Measurements from ENCODE around the gene HOOK1. TPM values are rescaled to one million over a fixed set of nuclear protein-coding genes. Genes with fewer than 3 reads are reported as not detected.
"Not testable (repeated sequence)": the region's sequence is repeated elsewhere in the genome, so short reads cannot be mapped to it uniquely, and the experiment has no call there.

Gene HOOK1
- polyA plus RNA-seq, 6 donors from 2014 or later = 1.5 to 12.1 (median 8.3) TPM

DNA sequence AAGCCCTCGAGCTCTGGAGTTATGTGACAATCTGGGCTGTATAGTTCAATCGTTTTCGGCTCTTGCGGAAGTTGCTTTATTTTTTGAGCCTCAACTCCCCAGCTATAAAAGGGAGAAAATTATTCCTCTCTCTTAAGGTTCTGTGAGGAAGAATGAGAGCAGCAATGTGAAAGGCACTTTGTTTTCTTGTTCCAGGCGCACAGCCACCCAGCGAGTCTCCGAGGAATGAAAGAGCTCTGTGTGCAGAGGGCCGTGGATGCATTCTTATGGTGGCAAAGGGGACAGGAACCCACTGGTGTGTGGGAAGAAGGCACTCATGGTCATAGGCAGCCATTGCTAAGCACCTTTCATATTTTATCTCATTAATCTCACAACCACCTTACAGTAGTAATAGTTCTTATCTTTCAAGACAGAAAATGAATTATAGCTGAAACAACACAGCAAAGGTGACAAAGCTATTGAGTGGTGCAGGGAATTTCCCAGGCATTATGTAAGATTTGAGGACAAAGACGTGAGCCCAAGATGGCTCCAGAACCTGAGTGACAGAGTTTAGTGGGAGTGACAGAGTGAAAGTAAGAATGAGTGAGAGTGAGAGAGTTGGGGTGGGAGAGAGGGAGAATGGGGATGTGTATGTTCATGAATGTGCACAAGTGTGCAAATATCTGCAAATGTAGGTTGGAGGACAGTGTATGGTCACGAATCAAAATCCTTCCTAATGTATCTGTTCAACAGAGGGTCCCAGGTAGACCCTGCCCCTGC, 102.5 kb downstream of the HOOK1 start:
- Mint-ChIP-seq H3K4me3 (no peak overlapping the region), H3K9me3 (no peaks in the 10 kb centered on the region), H3K4me1 (no peaks in the 10 kb centered on the region), H3K27ac (peak overlapping the region in 1 of 6 donors; percentile 34), H3K36me3 (peaks cover 0 to 6% of the 10 kb centered on the region in 2 donors), H3K27me3 (peaks cover 13 to 18% (median 17%) of the 10 kb centered on the region in 3 donors)
- DNase-seq (no peak), ATAC-seq (ENCODE audit: low read depth in 2 of 2) (no peak)

DNA sequence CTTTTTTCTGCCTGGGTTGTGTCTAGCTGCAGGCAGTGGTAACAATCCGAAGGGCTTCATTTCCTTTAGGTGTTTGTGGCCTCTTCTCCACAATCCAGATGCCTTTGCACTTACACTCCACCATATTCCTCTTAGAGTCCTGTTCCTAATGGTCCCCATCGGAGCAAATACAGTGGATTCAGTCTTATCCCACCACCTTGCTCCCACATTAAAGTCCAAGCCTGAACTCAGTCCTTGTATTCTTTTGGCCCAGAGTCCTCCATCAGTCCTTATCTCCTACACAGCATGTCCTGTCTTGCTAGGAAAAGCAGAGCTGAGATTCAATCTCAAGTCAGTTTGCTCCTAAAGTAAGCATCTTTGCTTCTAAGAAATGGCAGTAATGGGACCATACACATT, 103.0 kb downstream of the HOOK1 start:
- Mint-ChIP-seq H3K4me3 (no peak overlapping the region), H3K4me1 (no peaks in the 10 kb centered on the region), H3K27ac (no peak overlapping the region), H3K9me3 (no peaks in the 10 kb centered on the region), H3K36me3 (peaks cover 0 to 6% of the 10 kb centered on the region in 2 donors), H3K27me3 (peaks cover 13 to 18% (median 17%) of the 10 kb centered on the region in 3 donors)
- no peak for DNase-seq
- no peak for ATAC-seq (ENCODE audit: low read depth in 2 of 2)

DNA sequence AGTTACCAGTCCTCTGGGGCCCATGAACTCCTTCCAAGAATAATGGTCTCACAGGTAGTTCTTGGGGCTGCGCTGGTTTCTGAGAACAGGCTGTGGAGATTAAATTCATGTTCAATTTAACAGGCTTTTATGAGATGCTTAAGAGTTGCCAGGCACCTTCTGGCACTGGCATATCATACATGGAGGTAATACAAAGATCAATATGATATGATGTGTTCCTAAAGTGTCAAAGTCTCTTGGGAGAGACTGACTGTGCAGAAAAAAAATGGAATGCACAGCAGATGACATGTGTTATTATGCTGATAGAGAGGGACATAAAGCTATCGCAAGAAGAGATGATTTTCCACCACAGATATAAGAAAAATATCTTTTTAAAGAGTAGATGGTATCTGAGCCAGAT, 105.0 kb downstream of the HOOK1 start:
- ATAC-seq (ENCODE audit: low read depth in 2 of 2) (no peak), DNase-seq (no peak)
- Mint-ChIP-seq H3K27ac (no peak overlapping the region), H3K9me3 (peaks cover 0 to 13% (median 10%) of the 10 kb centered on the region in 7 donors), H3K36me3 (peaks cover 0 to 6% of the 10 kb centered on the region in 2 donors), H3K4me3 (no peak overlapping the region), H3K4me1 (no peaks in the 10 kb centered on the region), H3K27me3 (peaks cover 13 to 18% (median 17%) of the 10 kb centered on the region in 3 donors)

DNA sequence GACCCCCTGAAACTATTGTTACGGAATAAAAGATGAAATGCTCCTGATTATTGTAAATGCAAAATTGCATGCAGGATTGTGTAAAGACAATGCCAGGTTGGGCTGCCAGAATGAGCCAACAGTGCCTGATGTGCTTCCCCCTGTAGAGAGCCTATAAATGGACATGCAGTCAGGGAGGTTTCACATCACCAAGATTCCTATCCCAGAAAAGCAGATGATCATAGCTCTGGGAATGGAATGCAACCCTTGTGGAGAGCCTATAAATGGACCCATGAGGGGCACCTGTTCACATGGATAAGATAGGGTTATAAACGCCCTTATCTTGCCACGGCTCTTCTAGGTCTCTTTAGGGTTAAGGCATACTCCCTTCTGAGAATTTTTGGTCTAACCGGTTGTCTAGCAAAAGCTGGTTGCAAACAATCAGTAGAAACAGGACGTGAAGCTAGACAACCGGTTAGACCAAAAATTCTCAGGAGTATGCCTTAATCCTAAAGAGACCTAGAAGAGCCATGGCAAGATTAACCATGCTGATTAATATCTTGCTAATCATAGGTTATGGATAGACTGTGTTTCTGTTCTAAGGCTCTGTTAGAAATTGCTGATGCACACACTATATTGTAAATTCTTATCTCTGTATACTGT, 106.6 kb downstream of the HOOK1 start:
- not testable (repeated sequence) for ATAC-seq (ENCODE audit: low read depth in 2 of 2); H3K4me1 Mint-ChIP-seq; H3K36me3 Mint-ChIP-seq; DNase-seq; H3K4me3 Mint-ChIP-seq; H3K27ac Mint-ChIP-seq
- peaks cover 13 to 18% (median 17%) of the 10 kb centered on the region in 3 donors for H3K27me3 Mint-ChIP-seq
- peaks cover 0 to 24% (median 18%) of the 10 kb centered on the region in 7 donors for H3K9me3 Mint-ChIP-seq

DNA sequence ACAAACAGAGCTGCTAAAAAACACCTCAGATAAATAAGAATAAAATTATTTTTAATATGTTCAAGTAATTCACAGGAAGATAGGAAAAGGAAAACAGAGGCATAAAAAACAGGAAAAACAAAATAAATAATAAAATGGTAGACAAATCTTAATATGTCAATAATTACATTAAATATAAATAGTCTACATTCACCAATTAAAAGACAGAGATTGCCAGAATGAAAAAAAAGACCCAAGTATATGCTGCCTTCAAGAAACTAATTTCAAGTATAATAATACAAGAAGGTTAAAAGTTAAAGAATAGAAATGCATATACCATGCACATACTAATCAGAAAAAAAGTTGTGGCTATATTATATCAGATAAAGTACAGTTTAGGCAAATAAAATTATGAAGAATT, 109.9 kb downstream of the HOOK1 start:
- DNase-seq = no peak
- peak overlapping the region in 2 of 8 donors; percentile 75 to 97 for H3K4me3 Mint-ChIP-seq
- peaks cover 0 to 24% (median 18%) of the 10 kb centered on the region in 7 donors for H3K9me3 Mint-ChIP-seq
- H3K4me1 Mint-ChIP-seq = peaks cover 7 to 13% (median 7%) of the 10 kb centered on the region in 3 donors
- peaks cover 18 to 30% (median 22%) of the 10 kb centered on the region in 3 donors for H3K27me3 Mint-ChIP-seq
- no peaks in the 10 kb centered on the region for H3K36me3 Mint-ChIP-seq
- H3K27ac Mint-ChIP-seq = peak overlapping the region in 1 of 6 donors; percentile 72
- ATAC-seq (ENCODE audit: low read depth in 2 of 2) = no peak

Other genes with a start within 250 kb of the HOOK1 start
- gene CYP2J2, start 111.8 kb downstream of the HOOK1 start, polyA plus RNA-seq (ENCODE audit: low read depth in 6 of 6) = 1 to 10 TPM in 2 of 6 donors, under 1 TPM in 2, not detected in 2; 0.13 to 1.2 (median 0.79) TPM

Data from naive B cell (primary cell).